Gastrocnemius medialis (tissue), 4 donors: ENCODE results near the gene SPAG6.

ENCODE experiments used
- POLR2A ChIP-seq, 2 donors: fragments of 450-650 bp; IDR thresholded peaks; one replicate each; pipeline ENCODE4 v1.6.1; 2017; ENCODE audit warnings: antibody characterized with exemption in 2 of 2, mild to moderate bottlenecking in 2 of 2, moderate library complexity in 2 of 2
- TF ChIP-seq, protein P1 (sequence below), 5 experiments: fragments of 450-650 bp in 3 of 5; fragments of 200-600 bp in 2 of 5; sonication (generic) in 2 of 5; IDR thresholded peaks in 4 of 5; conservative IDR thresholded peaks in 1 of 5; 1 replicate in 4 of 5; 2 replicates in 1 of 5; pipeline ENCODE4 v1.5.1; 2016 to 2019; ENCODE audit warnings: antibody characterized with exemption in 5 of 5, mild to moderate bottlenecking in 3 of 5, moderate library complexity in 3 of 5

DNA sequence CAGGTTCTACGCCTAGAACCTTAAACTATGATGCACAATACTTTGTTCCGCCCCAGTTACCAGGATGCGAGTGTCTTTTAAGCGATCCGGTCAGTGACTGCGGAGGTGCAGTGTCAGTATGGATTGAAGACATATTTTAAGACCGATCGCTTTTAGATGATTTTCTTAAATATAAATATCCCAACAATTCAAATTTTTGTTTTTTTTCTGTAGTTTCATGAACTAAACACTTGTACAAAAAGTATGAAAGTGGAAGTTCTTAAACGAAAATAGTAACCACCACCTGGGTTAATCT lies 28.3 kb upstream of the SPAG6 start:
- TF ChIP-seq, protein P1, sequence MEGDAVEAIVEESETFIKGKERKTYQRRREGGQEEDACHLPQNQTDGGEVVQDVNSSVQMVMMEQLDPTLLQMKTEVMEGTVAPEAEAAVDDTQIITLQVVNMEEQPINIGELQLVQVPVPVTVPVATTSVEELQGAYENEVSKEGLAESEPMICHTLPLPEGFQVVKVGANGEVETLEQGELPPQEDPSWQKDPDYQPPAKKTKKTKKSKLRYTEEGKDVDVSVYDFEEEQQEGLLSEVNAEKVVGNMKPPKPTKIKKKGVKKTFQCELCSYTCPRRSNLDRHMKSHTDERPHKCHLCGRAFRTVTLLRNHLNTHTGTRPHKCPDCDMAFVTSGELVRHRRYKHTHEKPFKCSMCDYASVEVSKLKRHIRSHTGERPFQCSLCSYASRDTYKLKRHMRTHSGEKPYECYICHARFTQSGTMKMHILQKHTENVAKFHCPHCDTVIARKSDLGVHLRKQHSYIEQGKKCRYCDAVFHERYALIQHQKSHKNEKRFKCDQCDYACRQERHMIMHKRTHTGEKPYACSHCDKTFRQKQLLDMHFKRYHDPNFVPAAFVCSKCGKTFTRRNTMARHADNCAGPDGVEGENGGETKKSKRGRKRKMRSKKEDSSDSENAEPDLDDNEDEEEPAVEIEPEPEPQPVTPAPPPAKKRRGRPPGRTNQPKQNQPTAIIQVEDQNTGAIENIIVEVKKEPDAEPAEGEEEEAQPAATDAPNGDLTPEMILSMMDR (IDR thresholded peaks at IDR 0.05 in 4 of 5, conservative IDR thresholded peaks at IDR 0.05 in 1 of 5) = no peak
- no peak for TF ChIP-seq POLR2A (IDR thresholded peaks at IDR 0.05)
